WTC11 (cell line): Measurements from ENCODE around the gene CACUL1. TPM values are rescaled to one million over a fixed set of nuclear protein-coding genes. Genes with fewer than 3 reads are reported as not detected.

ENCODE experiments used
- ATAC-seq: fragments of 200-7000 bp; cut with Tn5 transposase; 2 replicates; pipeline ENCODE4 v1.10.0; 2021; ENCODE audit warnings: mild to moderate bottlenecking, moderate library complexity
- CTCF ChIA-PET: fragments of 300-600 bp; sonication (Branson Sonifier 250); formaldehyde crosslinking; loops from one replicate; lab custom pipeline; 2021; ENCODE audit warnings: antibody characterized with exemption; lab: Charles Lee
- POLR2A ChIA-PET: fragments of 350-600 bp; sonication (Branson Sonifier 250); formaldehyde crosslinking; loops from one replicate; lab custom pipeline; 2021; ENCODE audit warnings: antibody characterized with exemption; lab: Charles Lee
- DNase-seq: peaks from one replicate; pipeline ENCODE4 v3.0.0; 2021; ENCODE audit warnings: low spot score
- H3K27ac Mint-ChIP-seq: 2 replicates; pipeline ENCODE4 v1.8.0; 2021; ENCODE audit warnings: mixed read lengths
- H3K27me3 Mint-ChIP-seq: 2 replicates; pipeline ENCODE4 v1.8.0; 2021; ENCODE audit warnings: low read depth, mild to moderate bottlenecking, moderate library complexity, mixed read lengths
- H3K36me3 Mint-ChIP-seq: 2 replicates; pipeline ENCODE4 v1.8.0; 2021; ENCODE audit warnings: mixed read lengths
- H3K4me1 Mint-ChIP-seq: 2 replicates; pipeline ENCODE4 v1.8.0; 2022; ENCODE audit warnings: mixed read lengths
- H3K4me3 Mint-ChIP-seq: 2 replicates; pipeline ENCODE4 v1.8.0; 2021; ENCODE audit warnings: mild to moderate bottlenecking, moderate library complexity, mixed read lengths
- H3K9me3 Mint-ChIP-seq: 2 replicates; pipeline ENCODE4 v1.8.0; 2021; ENCODE audit warnings: mixed read lengths
- CREB1 ChIP-seq: sonication (generic); formaldehyde crosslinking; IDR thresholded peaks from 2 replicates; pipeline ENCODE4 v1.8.0; 2023; ENCODE audit warnings: mild to moderate bottlenecking, missing genetic modification reagents
- ELF4 ChIP-seq: sonication (generic); formaldehyde crosslinking; IDR thresholded peaks from 2 replicates; pipeline ENCODE4 v1.8.1; 2022; ENCODE audit warnings: low read depth, mild to moderate bottlenecking, moderate library complexity, missing genetic modification reagents
- GABPB1 ChIP-seq: sonication (generic); formaldehyde crosslinking; IDR thresholded peaks from 2 replicates; pipeline ENCODE4 v1.8.1; 2023; ENCODE audit warnings: mild to moderate bottlenecking, missing genetic modification reagents
- GTF2I ChIP-seq: fragments of 250-450 bp; sonication (Bioruptor Pico); conservative IDR thresholded peaks from 2 replicates; pipeline ENCODE4 v1.4.0; 2021; ENCODE audit warnings: mild to moderate bottlenecking
- JUN ChIP-seq: sonication (generic); formaldehyde crosslinking; IDR thresholded peaks from 2 replicates; pipeline ENCODE4 v1.8.0; 2023; ENCODE audit warnings: mild to moderate bottlenecking, missing genetic modification reagents
- KAT7 ChIP-seq: sonication (generic); formaldehyde crosslinking; IDR thresholded peaks from 2 replicates; pipeline ENCODE4 v1.8.1; 2023; ENCODE audit warnings: missing genetic modification reagents, mild to moderate bottlenecking, borderline replicate concordance
- NFATC4 ChIP-seq: fragments of 250-450 bp; sonication (Bioruptor Pico); IDR thresholded peaks from 2 replicates; pipeline ENCODE4 v1.9.0; 2021; ENCODE audit warnings: mild to moderate bottlenecking
- NR1H2 ChIP-seq: sonication (generic); formaldehyde crosslinking; IDR thresholded peaks from 2 replicates; pipeline ENCODE4 v1.9.0; 2021; ENCODE audit warnings: mild to moderate bottlenecking, moderate library complexity, missing genetic modification reagents
- NR2C2 ChIP-seq: sonication (generic); formaldehyde crosslinking; IDR thresholded peaks from 2 replicates; pipeline ENCODE4 v1.8.0; 2022; ENCODE audit warnings: mild to moderate bottlenecking, missing genetic modification reagents
- OVOL2 ChIP-seq: fragments of 250-450 bp; sonication (Bioruptor Pico); IDR thresholded peaks from 2 replicates; pipeline ENCODE4 v1.9.0; 2021; ENCODE audit warnings: mild to moderate bottlenecking, borderline replicate concordance
- SMAD3 ChIP-seq: sonication (generic); formaldehyde crosslinking; IDR thresholded peaks from 2 replicates; pipeline ENCODE4 v1.8.0; 2022; ENCODE audit warnings: missing genetic modification reagents, mild to moderate bottlenecking, borderline replicate concordance
- SMAD4 ChIP-seq: sonication (generic); formaldehyde crosslinking; IDR thresholded peaks from 2 replicates; pipeline ENCODE4 v1.8.0; 2022; ENCODE audit warnings: mild to moderate bottlenecking, missing genetic modification reagents
- TCF7 ChIP-seq: sonication (generic); formaldehyde crosslinking; IDR thresholded peaks from 2 replicates; pipeline ENCODE4 v1.8.0; 2022; ENCODE audit warnings: mild to moderate bottlenecking, low read depth, missing genetic modification reagents, moderate library complexity
- ZNF121 ChIP-seq: sonication (generic); formaldehyde crosslinking; IDR thresholded peaks from 2 replicates; pipeline ENCODE4 v1.8.0; 2023; ENCODE audit warnings: missing genetic modification reagents
- total RNA-seq: library from RNA; stranded (reverse); gene quantifications from 3 replicates; pipeline ENCODE4 v1.2.3, GENCODE V29; 2021
- TF ChIP-seq, protein P1 (sequence below): sonication (generic); formaldehyde crosslinking; IDR thresholded peaks from 2 replicates; pipeline ENCODE4 v1.8.0; 2022; ENCODE audit warnings: mild to moderate bottlenecking, missing genetic modification reagents
- TF ChIP-seq, protein P2 (sequence below): sonication (generic); formaldehyde crosslinking; IDR thresholded peaks from 2 replicates; pipeline ENCODE4 v1.8.0; 2023; ENCODE audit warnings: missing genetic modification reagents, mild to moderate bottlenecking, borderline replicate concordance
- TF ChIP-seq, protein P3 (sequence below): sonication (generic); formaldehyde crosslinking; IDR thresholded peaks from 2 replicates; pipeline ENCODE4 v1.8.1; 2023; ENCODE audit warnings: mild to moderate bottlenecking, missing genetic modification reagents, moderate library complexity
- TF ChIP-seq, protein P4 (sequence below): fragments of 250-450 bp; sonication (Bioruptor Pico); IDR thresholded peaks from 2 replicates; pipeline ENCODE4 v1.9.0; 2021; ENCODE audit warnings: mild to moderate bottlenecking
- TF ChIP-seq, protein P5 (sequence below): fragments of 250-450 bp; sonication (Bioruptor Pico); IDR thresholded peaks from 2 replicates; pipeline ENCODE4 v1.9.0; 2021; ENCODE audit warnings: mild to moderate bottlenecking
- TF ChIP-seq, protein P6 (sequence below): sonication (generic); formaldehyde crosslinking; IDR thresholded peaks from 2 replicates; pipeline ENCODE4 v1.8.1; 2023; ENCODE audit warnings: mild to moderate bottlenecking, missing genetic modification reagents
- TF ChIP-seq, protein P7 (sequence below): sonication (generic); formaldehyde crosslinking; IDR thresholded peaks from 2 replicates; pipeline ENCODE4 v1.8.0; 2022; ENCODE audit warnings: mild to moderate bottlenecking, missing genetic modification reagents

Gene CACUL1
- total RNA-seq, 1 experiment from 2014 or later = 41.5 TPM

DNA sequence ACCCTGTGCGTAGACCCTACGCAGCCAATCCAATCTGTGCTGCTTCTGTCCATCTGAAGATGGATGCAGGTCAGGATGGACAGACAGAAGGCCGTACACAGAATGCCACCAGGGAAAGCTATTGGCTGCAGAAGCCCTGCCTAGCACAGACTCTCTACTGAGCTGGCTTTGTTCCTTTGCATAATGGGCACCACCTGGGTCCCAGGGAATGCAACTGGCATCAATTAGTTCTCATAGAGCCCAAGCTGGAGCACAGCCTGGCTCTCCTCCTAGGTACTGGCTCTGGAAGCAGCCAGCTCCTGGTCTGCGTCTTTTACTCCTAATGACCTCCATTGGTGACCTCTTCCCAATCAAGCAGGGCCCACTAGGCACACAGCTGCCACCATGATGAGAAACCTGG, 26.8 kb upstream of the CACUL1 start (continued):
- TF ChIP-seq, protein P1, sequence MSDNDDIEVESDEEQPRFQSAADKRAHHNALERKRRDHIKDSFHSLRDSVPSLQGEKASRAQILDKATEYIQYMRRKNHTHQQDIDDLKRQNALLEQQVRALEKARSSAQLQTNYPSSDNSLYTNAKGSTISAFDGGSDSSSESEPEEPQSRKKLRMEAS = no peak
- no peak for TF ChIP-seq KAT7
- no peak for TF ChIP-seq SMAD4
- TF ChIP-seq SMAD3 (CRISPR knock-in tag) = no peak
- TF ChIP-seq, protein P2, sequence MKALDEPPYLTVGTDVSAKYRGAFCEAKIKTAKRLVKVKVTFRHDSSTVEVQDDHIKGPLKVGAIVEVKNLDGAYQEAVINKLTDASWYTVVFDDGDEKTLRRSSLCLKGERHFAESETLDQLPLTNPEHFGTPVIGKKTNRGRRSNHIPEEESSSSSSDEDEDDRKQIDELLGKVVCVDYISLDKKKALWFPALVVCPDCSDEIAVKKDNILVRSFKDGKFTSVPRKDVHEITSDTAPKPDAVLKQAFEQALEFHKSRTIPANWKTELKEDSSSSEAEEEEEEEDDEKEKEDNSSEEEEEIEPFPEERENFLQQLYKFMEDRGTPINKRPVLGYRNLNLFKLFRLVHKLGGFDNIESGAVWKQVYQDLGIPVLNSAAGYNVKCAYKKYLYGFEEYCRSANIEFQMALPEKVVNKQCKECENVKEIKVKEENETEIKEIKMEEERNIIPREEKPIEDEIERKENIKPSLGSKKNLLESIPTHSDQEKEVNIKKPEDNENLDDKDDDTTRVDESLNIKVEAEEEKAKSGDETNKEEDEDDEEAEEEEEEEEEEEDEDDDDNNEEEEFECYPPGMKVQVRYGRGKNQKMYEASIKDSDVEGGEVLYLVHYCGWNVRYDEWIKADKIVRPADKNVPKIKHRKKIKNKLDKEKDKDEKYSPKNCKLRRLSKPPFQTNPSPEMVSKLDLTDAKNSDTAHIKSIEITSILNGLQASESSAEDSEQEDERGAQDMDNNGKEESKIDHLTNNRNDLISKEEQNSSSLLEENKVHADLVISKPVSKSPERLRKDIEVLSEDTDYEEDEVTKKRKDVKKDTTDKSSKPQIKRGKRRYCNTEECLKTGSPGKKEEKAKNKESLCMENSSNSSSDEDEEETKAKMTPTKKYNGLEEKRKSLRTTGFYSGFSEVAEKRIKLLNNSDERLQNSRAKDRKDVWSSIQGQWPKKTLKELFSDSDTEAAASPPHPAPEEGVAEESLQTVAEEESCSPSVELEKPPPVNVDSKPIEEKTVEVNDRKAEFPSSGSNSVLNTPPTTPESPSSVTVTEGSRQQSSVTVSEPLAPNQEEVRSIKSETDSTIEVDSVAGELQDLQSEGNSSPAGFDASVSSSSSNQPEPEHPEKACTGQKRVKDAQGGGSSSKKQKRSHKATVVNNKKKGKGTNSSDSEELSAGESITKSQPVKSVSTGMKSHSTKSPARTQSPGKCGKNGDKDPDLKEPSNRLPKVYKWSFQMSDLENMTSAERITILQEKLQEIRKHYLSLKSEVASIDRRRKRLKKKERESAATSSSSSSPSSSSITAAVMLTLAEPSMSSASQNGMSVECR (CRISPR knock-in tag) = no peak
- TF ChIP-seq NR2C2 = no peak
- TF ChIP-seq, protein P3, sequence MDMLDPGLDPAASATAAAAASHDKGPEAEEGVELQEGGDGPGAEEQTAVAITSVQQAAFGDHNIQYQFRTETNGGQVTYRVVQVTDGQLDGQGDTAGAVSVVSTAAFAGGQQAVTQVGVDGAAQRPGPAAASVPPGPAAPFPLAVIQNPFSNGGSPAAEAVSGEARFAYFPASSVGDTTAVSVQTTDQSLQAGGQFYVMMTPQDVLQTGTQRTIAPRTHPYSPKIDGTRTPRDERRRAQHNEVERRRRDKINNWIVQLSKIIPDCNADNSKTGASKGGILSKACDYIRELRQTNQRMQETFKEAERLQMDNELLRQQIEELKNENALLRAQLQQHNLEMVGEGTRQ (CRISPR knock-in tag) = no peak
- no peak for TF ChIP-seq GTF2I (CRISPR knock-in tag)
- TF ChIP-seq OVOL2 (CRISPR knock-in tag) = no peak
- TF ChIP-seq, protein P4, sequence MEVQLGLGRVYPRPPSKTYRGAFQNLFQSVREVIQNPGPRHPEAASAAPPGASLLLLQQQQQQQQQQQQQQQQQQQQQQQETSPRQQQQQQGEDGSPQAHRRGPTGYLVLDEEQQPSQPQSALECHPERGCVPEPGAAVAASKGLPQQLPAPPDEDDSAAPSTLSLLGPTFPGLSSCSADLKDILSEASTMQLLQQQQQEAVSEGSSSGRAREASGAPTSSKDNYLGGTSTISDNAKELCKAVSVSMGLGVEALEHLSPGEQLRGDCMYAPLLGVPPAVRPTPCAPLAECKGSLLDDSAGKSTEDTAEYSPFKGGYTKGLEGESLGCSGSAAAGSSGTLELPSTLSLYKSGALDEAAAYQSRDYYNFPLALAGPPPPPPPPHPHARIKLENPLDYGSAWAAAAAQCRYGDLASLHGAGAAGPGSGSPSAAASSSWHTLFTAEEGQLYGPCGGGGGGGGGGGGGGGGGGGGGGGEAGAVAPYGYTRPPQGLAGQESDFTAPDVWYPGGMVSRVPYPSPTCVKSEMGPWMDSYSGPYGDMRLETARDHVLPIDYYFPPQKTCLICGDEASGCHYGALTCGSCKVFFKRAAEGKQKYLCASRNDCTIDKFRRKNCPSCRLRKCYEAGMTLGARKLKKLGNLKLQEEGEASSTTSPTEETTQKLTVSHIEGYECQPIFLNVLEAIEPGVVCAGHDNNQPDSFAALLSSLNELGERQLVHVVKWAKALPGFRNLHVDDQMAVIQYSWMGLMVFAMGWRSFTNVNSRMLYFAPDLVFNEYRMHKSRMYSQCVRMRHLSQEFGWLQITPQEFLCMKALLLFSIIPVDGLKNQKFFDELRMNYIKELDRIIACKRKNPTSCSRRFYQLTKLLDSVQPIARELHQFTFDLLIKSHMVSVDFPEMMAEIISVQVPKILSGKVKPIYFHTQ (CRISPR knock-in tag) = no peak
- no peak for TF ChIP-seq ZNF121 (CRISPR knock-in tag)

DNA sequence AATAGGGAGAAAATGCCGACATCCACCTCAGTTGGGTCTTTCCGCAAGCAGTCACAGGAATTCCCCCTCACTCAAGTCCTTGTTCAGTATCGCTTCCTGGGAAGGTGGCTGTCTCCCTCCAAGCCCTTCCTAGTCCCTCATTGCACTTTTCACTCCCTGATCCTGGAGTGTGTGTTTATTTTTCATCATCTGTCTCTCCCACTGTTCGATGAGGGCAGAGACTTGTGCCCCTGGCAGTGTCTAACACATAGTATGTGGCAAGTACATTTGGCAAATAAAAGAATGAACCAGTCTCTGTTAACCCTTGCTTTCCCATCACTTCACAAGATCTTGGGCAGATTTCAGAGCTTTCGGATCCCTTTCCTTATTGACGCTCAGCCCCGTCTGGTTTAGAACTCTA, 24.0 kb upstream of the CACUL1 start:
- peaks cover 36% of the 10 kb centered on the region for H3K9me3 Mint-ChIP-seq
- POLR2A ChIA-PET = no interaction called here
- peaks cover 10% of the 10 kb centered on the region for H3K36me3 Mint-ChIP-seq
- H3K4me1 Mint-ChIP-seq = peaks cover 6% of the 10 kb centered on the region; the same call in 1 of the 2 replicates
- H3K4me3 Mint-ChIP-seq = no peak overlapping the region
- no peak for DNase-seq
- CTCF ChIA-PET = no interaction called here
- no peak for ATAC-seq
- no peak overlapping the region for H3K27ac Mint-ChIP-seq
- H3K27me3 Mint-ChIP-seq = peaks cover 7% of the 10 kb centered on the region
- TF ChIP-seq NR1H2 (CRISPR knock-in tag) = no peak
- no peak for TF ChIP-seq CREB1 (CRISPR knock-in tag)
- no peak for TF ChIP-seq TCF7 (CRISPR knock-in tag)
- TF ChIP-seq NFATC4 (CRISPR knock-in tag) = no peak
- TF ChIP-seq, protein P5, sequence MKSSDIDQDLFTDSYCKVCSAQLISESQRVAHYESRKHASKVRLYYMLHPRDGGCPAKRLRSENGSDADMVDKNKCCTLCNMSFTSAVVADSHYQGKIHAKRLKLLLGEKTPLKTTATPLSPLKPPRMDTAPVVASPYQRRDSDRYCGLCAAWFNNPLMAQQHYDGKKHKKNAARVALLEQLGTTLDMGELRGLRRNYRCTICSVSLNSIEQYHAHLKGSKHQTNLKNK = no peak
- TF ChIP-seq, protein P1 = no peak
- TF ChIP-seq GABPB1 (CRISPR knock-in tag) = no peak
- TF ChIP-seq, protein P2 (CRISPR knock-in tag) = no peak
- TF ChIP-seq, protein P6, sequence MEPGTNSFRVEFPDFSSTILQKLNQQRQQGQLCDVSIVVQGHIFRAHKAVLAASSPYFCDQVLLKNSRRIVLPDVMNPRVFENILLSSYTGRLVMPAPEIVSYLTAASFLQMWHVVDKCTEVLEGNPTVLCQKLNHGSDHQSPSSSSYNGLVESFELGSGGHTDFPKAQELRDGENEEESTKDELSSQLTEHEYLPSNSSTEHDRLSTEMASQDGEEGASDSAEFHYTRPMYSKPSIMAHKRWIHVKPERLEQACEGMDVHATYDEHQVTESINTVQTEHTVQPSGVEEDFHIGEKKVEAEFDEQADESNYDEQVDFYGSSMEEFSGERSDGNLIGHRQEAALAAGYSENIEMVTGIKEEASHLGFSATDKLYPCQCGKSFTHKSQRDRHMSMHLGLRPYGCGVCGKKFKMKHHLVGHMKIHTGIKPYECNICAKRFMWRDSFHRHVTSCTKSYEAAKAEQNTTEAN (CRISPR knock-in tag) = no peak
- TF ChIP-seq ELF4 (CRISPR knock-in tag) = no peak
- TF ChIP-seq JUN (CRISPR knock-in tag) = no peak
- TF ChIP-seq, protein P7, sequence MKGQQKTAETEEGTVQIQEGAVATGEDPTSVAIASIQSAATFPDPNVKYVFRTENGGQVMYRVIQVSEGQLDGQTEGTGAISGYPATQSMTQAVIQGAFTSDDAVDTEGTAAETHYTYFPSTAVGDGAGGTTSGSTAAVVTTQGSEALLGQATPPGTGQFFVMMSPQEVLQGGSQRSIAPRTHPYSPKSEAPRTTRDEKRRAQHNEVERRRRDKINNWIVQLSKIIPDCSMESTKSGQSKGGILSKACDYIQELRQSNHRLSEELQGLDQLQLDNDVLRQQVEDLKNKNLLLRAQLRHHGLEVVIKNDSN = no peak
- no peak for TF ChIP-seq KAT7
- no peak for TF ChIP-seq OVOL2 (CRISPR knock-in tag)
